ENCODE data around the gene CSMD2.

Gene CSMD2

DNA sequence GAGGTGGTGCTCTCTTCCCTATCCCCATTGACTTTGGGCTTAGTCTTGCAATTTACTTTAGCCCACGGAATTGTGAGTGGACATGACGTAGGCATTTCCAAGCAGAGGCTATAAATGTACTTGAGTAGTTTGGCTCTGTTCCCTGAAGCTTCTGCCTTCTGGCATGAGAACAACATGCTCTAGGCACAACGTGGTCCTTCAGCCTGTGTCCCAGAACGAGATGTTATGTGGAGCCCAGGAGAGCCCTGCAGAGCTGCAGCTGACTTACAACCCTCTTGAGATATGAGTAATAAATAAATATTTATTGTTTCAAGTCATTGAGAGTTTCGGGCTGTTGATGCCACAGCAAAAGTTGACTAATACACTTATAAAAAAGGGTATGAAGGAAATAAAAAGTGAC lies 406.3 kb downstream of the CSMD2 start:
- no peak for TF ChIP-seq CSDC2 (CRISPR knock-in tag; IDR thresholded peaks at IDR 0.05)
- TF ChIP-seq, protein P1, sequence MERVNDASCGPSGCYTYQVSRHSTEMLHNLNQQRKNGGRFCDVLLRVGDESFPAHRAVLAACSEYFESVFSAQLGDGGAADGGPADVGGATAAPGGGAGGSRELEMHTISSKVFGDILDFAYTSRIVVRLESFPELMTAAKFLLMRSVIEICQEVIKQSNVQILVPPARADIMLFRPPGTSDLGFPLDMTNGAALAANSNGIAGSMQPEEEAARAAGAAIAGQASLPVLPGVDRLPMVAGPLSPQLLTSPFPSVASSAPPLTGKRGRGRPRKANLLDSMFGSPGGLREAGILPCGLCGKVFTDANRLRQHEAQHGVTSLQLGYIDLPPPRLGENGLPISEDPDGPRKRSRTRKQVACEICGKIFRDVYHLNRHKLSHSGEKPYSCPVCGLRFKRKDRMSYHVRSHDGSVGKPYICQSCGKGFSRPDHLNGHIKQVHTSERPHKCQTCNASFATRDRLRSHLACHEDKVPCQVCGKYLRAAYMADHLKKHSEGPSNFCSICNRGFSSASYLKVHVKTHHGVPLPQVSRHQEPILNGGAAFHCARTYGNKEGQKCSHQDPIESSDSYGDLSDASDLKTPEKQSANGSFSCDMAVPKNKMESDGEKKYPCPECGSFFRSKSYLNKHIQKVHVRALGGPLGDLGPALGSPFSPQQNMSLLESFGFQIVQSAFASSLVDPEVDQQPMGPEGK (CRISPR knock-in tag; IDR thresholded peaks at IDR 0.05; ENCODE audit: borderline replicate concordance): no peak
- TF ChIP-seq ZNF70 (CRISPR knock-in tag; IDR thresholded peaks at IDR 0.05): no peak
- no peak for TF ChIP-seq RARB (CRISPR knock-in tag; IDR thresholded peaks at IDR 0.05)
- TF ChIP-seq, protein P2, sequence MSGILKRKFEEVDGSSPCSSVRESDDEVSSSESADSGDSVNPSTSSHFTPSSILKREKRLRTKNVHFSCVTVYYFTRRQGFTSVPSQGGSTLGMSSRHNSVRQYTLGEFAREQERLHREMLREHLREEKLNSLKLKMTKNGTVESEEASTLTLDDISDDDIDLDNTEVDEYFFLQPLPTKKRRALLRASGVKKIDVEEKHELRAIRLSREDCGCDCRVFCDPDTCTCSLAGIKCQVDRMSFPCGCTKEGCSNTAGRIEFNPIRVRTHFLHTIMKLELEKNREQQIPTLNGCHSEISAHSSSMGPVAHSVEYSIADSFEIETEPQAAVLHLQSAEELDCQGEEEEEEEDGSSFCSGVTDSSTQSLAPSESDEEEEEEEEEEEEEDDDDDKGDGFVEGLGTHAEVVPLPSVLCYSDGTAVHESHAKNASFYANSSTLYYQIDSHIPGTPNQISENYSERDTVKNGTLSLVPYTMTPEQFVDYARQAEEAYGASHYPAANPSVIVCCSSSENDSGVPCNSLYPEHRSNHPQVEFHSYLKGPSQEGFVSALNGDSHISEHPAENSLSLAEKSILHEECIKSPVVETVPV (CRISPR knock-in tag; IDR thresholded peaks at IDR 0.05): no peak
- TF ChIP-seq, protein P3, sequence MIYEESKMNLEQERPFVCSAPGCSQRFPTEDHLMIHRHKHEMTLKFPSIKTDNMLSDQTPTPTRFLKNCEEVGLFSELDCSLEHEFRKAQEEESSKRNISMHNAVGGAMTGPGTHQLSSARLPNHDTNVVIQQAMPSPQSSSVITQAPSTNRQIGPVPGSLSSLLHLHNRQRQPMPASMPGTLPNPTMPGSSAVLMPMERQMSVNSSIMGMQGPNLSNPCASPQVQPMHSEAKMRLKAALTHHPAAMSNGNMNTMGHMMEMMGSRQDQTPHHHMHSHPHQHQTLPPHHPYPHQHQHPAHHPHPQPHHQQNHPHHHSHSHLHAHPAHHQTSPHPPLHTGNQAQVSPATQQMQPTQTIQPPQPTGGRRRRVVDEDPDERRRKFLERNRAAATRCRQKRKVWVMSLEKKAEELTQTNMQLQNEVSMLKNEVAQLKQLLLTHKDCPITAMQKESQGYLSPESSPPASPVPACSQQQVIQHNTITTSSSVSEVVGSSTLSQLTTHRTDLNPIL (CRISPR knock-in tag; IDR thresholded peaks at IDR 0.05; ENCODE audit: low read depth): no peak
- no peak for TF ChIP-seq ZFP3 (CRISPR knock-in tag; IDR thresholded peaks at IDR 0.05)
- no peak for TF ChIP-seq ZFP30 (CRISPR knock-in tag; IDR thresholded peaks at IDR 0.05)
- TF ChIP-seq, protein P4, sequence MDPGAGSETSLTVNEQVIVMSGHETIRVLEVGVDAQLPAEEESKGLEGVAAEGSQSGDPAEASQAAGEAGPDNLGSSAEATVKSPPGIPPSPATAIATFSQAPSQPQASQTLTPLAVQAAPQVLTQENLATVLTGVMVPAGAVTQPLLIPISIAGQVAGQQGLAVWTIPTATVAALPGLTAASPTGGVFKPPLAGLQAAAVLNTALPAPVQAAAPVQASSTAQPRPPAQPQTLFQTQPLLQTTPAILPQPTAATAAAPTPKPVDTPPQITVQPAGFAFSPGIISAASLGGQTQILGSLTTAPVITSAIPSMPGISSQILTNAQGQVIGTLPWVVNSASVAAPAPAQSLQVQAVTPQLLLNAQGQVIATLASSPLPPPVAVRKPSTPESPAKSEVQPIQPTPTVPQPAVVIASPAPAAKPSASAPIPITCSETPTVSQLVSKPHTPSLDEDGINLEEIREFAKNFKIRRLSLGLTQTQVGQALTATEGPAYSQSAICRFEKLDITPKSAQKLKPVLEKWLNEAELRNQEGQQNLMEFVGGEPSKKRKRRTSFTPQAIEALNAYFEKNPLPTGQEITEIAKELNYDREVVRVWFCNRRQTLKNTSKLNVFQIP (CRISPR knock-in tag; IDR thresholded peaks at IDR 0.05; ENCODE audit: borderline replicate concordance, low read depth): no peak
- no peak for TF ChIP-seq ZC3H10 (CRISPR knock-in tag; IDR thresholded peaks at IDR 0.05)
- TF ChIP-seq TCF4 (CRISPR knock-in tag; IDR thresholded peaks at IDR 0.05; ENCODE audit: borderline replicate concordance): no peak
- no peak for TF ChIP-seq ZNF565 (CRISPR knock-in tag; conservative IDR thresholded peaks at IDR 0.05; ENCODE audit: low read depth)
- TF ChIP-seq ESRRG (CRISPR knock-in tag; IDR thresholded peaks at IDR 0.05): no peak
- no peak for TF ChIP-seq GLIS3 (CRISPR knock-in tag; IDR thresholded peaks at IDR 0.05)
- TF ChIP-seq ARNTL (CRISPR knock-in tag; IDR thresholded peaks at IDR 0.05; ENCODE audit: borderline replicate concordance, low read depth): no peak
- no peak for TF ChIP-seq SNAI2 (CRISPR knock-in tag; IDR thresholded peaks at IDR 0.05)
- TF ChIP-seq, protein P5, sequence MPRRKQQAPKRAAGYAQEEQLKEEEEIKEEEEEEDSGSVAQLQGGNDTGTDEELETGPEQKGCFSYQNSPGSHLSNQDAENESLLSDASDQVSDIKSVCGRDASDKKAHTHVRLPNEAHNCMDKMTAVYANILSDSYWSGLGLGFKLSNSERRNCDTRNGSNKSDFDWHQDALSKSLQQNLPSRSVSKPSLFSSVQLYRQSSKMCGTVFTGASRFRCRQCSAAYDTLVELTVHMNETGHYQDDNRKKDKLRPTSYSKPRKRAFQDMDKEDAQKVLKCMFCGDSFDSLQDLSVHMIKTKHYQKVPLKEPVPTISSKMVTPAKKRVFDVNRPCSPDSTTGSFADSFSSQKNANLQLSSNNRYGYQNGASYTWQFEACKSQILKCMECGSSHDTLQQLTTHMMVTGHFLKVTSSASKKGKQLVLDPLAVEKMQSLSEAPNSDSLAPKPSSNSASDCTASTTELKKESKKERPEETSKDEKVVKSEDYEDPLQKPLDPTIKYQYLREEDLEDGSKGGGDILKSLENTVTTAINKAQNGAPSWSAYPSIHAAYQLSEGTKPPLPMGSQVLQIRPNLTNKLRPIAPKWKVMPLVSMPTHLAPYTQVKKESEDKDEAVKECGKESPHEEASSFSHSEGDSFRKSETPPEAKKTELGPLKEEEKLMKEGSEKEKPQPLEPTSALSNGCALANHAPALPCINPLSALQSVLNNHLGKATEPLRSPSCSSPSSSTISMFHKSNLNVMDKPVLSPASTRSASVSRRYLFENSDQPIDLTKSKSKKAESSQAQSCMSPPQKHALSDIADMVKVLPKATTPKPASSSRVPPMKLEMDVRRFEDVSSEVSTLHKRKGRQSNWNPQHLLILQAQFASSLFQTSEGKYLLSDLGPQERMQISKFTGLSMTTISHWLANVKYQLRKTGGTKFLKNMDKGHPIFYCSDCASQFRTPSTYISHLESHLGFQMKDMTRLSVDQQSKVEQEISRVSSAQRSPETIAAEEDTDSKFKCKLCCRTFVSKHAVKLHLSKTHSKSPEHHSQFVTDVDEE (CRISPR knock-in tag; IDR thresholded peaks at IDR 0.05): no peak
- no peak for TF ChIP-seq BACH2 (CRISPR knock-in tag; IDR thresholded peaks at IDR 0.05; ENCODE audit: borderline replicate concordance)
- no peak for ATAC-seq

DNA sequence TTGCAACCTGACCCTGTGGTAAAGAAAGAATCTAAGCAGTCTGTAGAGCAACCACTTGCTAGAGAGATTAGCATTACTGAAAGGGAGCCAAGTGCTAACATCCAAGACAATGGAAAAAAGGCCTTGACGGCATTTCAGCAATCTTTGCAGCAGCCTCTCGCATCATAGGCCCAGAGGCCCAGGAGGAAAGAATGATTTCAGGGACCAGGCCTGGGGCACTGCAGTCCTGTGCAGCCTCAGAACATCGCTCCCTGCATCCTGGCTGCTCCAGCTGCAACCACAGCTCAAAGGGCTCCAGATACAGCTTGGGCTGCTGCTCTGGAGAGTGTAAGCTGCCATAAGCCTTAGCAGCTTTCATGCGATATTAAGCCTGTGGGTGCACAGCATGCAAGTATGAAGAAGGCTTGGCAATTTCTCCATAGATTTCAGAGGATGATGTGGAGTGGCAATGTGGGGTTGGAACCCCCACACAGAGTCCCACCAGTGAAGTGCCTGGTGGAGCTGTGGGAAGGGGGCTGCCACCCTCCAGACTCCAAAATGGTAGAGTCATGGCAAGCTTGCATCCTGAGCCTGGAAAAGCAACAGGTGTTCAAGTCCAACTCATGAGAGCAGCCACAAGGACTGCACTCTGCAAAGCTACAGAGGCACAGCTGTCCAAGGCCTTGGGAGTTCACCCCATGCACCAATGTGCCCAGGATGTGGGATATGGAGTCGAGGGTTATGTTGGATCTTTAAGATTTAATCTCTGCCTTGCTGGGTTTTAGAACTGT lies 411.8 kb downstream of the CSMD2 start:
- ATAC-seq: no peak
- TF ChIP-seq, protein P1 (CRISPR knock-in tag; IDR thresholded peaks at IDR 0.05; ENCODE audit: borderline replicate concordance): no peak
- no peak for TF ChIP-seq ZFP3 (CRISPR knock-in tag; IDR thresholded peaks at IDR 0.05)
- TF ChIP-seq ZFP30 (CRISPR knock-in tag; IDR thresholded peaks at IDR 0.05): no peak
- no peak for TF ChIP-seq OSR1 (CRISPR knock-in tag; IDR thresholded peaks at IDR 0.05)
- no peak for TF ChIP-seq SNAI2 (CRISPR knock-in tag; IDR thresholded peaks at IDR 0.05)
- no peak for TF ChIP-seq ISL1 (CRISPR knock-in tag; IDR thresholded peaks at IDR 0.05)
- no peak for TF ChIP-seq GLIS3 (CRISPR knock-in tag; IDR thresholded peaks at IDR 0.05)
- TF ChIP-seq, protein P4 (CRISPR knock-in tag; IDR thresholded peaks at IDR 0.05; ENCODE audit: borderline replicate concordance, low read depth): no peak
- no peak for TF ChIP-seq RARB (CRISPR knock-in tag; IDR thresholded peaks at IDR 0.05)
- TF ChIP-seq, protein P2 (CRISPR knock-in tag; IDR thresholded peaks at IDR 0.05): no peak
- TF ChIP-seq PPARA (CRISPR knock-in tag; IDR thresholded peaks at IDR 0.05; ENCODE audit: borderline replicate concordance): no peak
- no peak for TF ChIP-seq ZNF70 (CRISPR knock-in tag; IDR thresholded peaks at IDR 0.05)
- TF ChIP-seq TCF4 (CRISPR knock-in tag; IDR thresholded peaks at IDR 0.05; ENCODE audit: borderline replicate concordance): no peak
- no peak for TF ChIP-seq ZNF8 (CRISPR knock-in tag; IDR thresholded peaks at IDR 0.05)
- TF ChIP-seq ZNF565 (CRISPR knock-in tag; conservative IDR thresholded peaks at IDR 0.05; ENCODE audit: low read depth): no peak
- TF ChIP-seq ZC3H10 (CRISPR knock-in tag; IDR thresholded peaks at IDR 0.05): no peak
- TF ChIP-seq TOX (CRISPR knock-in tag; IDR thresholded peaks at IDR 0.05; ENCODE audit: borderline replicate concordance): no peak
- TF ChIP-seq ARNTL (CRISPR knock-in tag; IDR thresholded peaks at IDR 0.05; ENCODE audit: borderline replicate concordance, low read depth): no peak
- TF ChIP-seq BACH2 (CRISPR knock-in tag; IDR thresholded peaks at IDR 0.05; ENCODE audit: borderline replicate concordance): no peak

Data from SK-N-SH treated with all-trans-retinoic acid at 6 μM for 48 hours (cell line).